ENCODE measurements around the gene EXOC3L1.

- no peak for TF ChIP-seq TAF1 (IDR thresholded peaks at IDR 0.05; ENCODE audit: borderline replicate concordance, insufficient read depth, low read length)
- TF ChIP-seq, protein P1, sequence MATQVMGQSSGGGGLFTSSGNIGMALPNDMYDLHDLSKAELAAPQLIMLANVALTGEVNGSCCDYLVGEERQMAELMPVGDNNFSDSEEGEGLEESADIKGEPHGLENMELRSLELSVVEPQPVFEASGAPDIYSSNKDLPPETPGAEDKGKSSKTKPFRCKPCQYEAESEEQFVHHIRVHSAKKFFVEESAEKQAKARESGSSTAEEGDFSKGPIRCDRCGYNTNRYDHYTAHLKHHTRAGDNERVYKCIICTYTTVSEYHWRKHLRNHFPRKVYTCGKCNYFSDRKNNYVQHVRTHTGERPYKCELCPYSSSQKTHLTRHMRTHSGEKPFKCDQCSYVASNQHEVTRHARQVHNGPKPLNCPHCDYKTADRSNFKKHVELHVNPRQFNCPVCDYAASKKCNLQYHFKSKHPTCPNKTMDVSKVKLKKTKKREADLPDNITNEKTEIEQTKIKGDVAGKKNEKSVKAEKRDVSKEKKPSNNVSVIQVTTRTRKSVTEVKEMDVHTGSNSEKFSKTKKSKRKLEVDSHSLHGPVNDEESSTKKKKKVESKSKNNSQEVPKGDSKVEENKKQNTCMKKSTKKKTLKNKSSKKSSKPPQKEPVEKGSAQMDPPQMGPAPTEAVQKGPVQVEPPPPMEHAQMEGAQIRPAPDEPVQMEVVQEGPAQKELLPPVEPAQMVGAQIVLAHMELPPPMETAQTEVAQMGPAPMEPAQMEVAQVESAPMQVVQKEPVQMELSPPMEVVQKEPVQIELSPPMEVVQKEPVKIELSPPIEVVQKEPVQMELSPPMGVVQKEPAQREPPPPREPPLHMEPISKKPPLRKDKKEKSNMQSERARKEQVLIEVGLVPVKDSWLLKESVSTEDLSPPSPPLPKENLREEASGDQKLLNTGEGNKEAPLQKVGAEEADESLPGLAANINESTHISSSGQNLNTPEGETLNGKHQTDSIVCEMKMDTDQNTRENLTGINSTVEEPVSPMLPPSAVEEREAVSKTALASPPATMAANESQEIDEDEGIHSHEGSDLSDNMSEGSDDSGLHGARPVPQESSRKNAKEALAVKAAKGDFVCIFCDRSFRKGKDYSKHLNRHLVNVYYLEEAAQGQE (IDR thresholded peaks at IDR 0.05; ENCODE audit: insufficient read depth in 1 of 2, low read depth in 2 of 2, low read length in 2 of 2), result no peak
These were observed 43.2 kb downstream of the EXOC3L1 start for GRCh38 chr16:67146523-67147357.
